MV-4-11 (cell line): Measurements from ENCODE around the gene ANKRD11.
"Not testable (repeated sequence)": the region's sequence is repeated elsewhere in the genome, so short reads cannot be mapped to it uniquely, and the experiment has no call there.

Source experiments
- DNase-seq: peaks from one replicate; lab custom pipeline; 2025; lab: John Stamatoyannopoulos, UW

Gene ANKRD11

GRCh38 chr16:89264800-89265550 lies 225.4 kb downstream of the ANKRD11 start:
- no peak for DNase-seq

- DNase-seq, result no peak
These were observed 228.4 kb downstream of the ANKRD11 start for GRCh38 chr16:89261691-89262563.

GRCh38 chr16:89259901-89260300 lies 230.5 kb downstream of the ANKRD11 start:
- DNase-seq, result not testable (repeated sequence)

GRCh38 chr16:89257757-89258465 lies 232.4 kb downstream of the ANKRD11 start:
- DNase-seq, result no peak

- no peak for DNase-seq
These were observed 233.1 kb downstream of the ANKRD11 start for GRCh38 chr16:89257281-89257731.

- DNase-seq, result no peak
These were observed 233.6 kb downstream of the ANKRD11 start for GRCh38 chr16:89256651-89257254.

GRCh38 chr16:89253548-89254287 lies 236.6 kb downstream of the ANKRD11 start:
- peak; percentile 52 for DNase-seq

GRCh38 chr16:89248196-89248982 lies 242.0 kb downstream of the ANKRD11 start:
- no peak for DNase-seq

DNA sequence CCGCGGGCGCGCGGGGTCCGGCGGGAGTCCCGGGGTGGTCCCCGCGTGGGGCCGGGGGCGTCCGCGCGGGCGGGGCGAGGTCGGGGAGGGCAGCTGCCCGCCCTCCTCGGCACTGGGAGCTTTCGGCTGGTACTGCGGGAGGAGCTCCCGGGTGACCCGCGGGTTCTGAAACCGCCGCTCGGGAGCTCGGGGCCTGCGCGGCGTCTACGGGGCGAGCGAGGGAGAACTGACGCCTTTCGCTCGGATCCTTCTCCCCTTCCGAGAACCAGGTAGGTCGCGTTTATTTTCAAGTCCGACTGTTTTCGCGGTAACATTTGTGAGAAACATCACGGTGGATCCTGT lies 242.7 kb downstream of the ANKRD11 start:
- not testable (repeated sequence) for DNase-seq

- peak; percentile 70 for DNase-seq
These were observed 243.2 kb downstream of the ANKRD11 start for GRCh38 chr16:89246903-89247733.

DNA sequence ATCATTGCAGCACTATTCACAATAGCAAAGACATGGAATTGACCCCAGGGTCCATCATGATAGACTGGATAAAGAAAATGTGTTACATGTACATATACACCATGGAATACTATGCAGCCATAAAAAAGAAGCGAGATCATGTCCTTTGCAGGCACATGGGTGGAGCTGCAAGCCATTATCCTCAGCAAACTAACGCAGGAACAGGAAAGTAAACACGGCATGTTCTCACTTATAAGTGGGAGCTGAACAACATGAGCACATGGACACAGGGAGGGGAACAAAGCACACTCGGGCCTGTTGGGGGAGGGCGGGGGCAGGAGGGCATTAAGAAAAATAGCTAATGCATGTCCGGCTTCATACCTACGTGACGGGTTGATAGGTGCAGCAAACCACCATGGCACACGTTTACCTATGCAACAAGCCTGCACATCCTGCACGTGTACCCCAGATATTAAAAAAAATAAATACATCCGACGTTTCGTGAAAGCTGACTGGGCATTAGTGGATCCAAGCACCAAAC lies 243.9 kb downstream of the ANKRD11 start:
- DNase-seq, result no peak

DNA sequence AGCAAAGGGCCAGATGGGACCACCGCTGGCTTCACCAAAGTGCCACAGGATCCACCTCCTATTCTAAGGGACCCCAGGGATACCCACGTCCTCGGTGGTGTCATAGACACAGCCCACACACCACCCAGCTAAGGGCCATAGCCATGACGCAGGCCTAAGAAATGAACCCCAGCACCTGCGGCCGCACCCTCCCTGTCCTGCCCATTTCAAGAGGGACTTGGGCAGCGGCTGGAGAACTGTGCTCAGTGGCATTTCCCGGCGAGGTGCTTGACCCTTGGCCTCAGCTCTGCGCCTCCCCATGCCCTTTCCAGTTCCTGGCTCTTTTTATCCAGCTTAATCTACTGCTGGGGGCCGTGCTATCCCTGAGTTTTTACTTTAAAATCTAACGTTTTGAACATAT lies 245.6 kb downstream of the ANKRD11 start:
- no peak for DNase-seq

- DNase-seq, result not testable (repeated sequence)
These were observed 246.1 kb downstream of the ANKRD11 start for GRCh38 chr16:89244264-89244663.

- DNase-seq, result no peak
These were observed 246.7 kb downstream of the ANKRD11 start for GRCh38 chr16:89243664-89244063.

DNA sequence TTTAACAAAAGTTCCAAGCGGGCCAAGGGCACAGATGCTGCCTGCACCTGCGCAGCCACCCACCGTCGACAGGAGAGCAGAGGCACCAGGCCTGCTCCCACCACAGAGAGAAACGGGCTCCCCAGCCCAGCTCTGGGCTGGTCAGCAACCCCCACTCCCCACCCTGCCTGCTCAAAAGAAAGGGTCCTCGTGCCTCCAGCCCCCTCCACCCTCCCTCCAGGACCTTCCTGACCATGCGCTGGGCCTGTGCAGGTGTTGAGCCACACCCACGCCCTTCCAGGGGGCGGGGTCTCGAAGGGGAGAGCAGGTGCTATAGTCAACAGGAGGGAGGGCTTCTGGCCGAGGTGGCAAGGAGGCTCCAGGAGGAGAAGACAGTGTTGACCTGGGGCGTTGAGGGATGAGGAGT lies 247.6 kb downstream of the ANKRD11 start:
- DNase-seq, result no peak

DNA sequence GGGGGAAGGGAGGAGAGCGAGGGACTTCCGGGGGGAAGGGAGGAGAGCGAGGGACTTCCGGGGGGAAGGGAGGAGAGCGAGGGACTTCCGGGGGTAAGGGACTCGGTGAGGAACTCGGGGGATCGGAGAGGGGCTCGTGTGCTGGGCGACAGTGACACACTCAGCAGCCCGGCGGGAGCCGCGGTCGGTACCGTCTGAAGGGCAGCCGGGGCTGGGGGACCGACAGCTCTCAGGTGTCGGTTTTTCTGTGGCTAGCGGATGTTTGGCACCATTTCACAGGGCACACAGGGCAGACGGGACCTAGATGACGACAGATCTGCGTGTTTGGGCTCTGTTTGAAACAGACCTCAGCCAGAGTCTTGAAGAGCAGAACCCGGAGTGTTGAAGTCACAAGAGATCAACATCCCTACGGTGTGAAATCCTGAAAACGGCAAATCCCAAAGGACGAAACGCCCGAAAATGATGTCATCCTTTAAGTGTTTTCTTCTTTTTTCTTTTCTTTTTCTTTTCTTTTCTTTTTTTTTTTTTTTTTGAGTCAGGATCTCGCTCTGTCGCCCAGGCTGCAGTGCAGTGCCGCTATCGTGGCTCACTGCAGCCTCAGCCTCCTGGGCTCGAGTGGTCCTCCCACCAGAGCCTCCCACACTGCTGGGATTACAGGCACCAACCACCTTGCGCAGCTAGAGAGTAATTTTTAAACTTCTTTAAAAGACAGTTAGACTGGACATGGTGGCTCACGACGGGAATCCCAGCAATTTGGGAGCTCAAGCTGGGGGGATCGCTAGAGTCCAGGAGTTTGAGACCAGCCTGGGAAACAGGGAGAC lies 249.0 kb downstream of the ANKRD11 start:
- DNase-seq, result peak; percentile 71

- no peak for DNase-seq
These were observed 252.6 kb downstream of the ANKRD11 start for GRCh38 chr16:89237733-89238132.

DNA sequence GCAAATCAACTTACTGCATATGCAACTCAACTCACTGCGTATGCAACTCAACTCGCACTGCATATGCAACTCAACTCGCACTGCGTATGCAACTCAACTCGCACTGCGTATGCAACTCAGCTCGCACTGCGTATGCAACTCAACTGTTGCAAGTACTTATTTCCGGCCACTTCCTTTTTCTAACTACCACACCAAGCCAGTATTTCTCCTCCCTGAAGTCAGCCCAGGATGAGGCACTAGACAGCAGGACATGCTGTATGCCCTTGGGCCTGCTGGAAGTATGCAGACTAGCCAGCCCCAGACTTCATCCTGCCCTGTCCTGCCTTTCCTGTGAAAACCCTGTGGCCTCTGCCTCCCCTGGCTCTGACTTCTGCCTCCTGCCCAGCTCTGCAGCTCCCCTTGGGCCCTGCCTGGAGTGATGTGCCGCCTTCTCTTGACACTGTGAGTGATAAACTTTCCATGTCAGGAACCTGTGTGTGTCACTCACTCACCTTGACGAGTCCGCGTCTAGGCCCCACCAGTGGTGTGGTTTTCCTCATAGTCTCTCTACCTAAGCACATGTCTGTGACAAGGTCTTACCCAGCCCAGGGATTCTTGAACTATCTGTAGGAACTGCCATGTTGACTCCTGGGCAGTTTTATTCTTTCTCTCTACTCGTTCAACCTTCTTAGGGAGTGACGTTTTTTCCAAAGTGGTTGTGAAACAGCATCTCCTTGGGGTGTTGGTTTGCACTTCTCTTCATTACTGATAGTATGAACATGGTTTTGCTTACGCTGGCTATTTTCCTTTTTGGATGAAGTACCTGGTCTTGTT lies 256.5 kb downstream of the ANKRD11 start:
- peak; percentile 49 for DNase-seq
